ENCODE data around the gene CALM3. TPM values are rescaled to one million over a fixed set of nuclear protein-coding genes. Genes with fewer than 3 reads are reported as not detected.
A peak's percentile ranks its signal among the peaks of the same experiment; 100 is the strongest.

Gene CALM3
- total RNA-seq, 4 donors from 2014 or later: 108 to 190 (median 155) TPM

GRCh38 chr19:46629546-46630025, 28.5 kb downstream of the CALM3 start:
- no peaks in the 10 kb centered on the region for H3K36me3 ChIP-seq
- H3K4me1 ChIP-seq: peaks cover 6 to 32% of the 10 kb centered on the region in 2 donors
- no peaks in the 10 kb centered on the region for H3K9me3 ChIP-seq
- 85 to 91% methylated on average over 15 of the region's 15 CpGs for WGBS, 2 donors
- no peak for DNase-seq
- no peak for TF ChIP-seq CTCF (IDR thresholded peaks at IDR 0.05)
- TF ChIP-seq POLR2A (IDR thresholded peaks at IDR 0.05): no peak
- intact Hi-C loops (cut with DNase I): no loop called here
- peaks cover 3% of the 10 kb centered on the region for H3K27me3 ChIP-seq
- no peak overlapping the region for H3K27ac ChIP-seq
- no peak overlapping the region for H3K4me3 ChIP-seq (replicated peaks in 1 of 3)

- H3K4me3 ChIP-seq (replicated peaks in 1 of 3): no peak overlapping the region
- H3K9me3 ChIP-seq: no peaks in the 10 kb centered on the region
- H3K27me3 ChIP-seq: peaks cover 9% of the 10 kb centered on the region
- peaks cover 6 to 32% of the 10 kb centered on the region in 2 donors for H3K4me1 ChIP-seq
- TF ChIP-seq CTCF (IDR thresholded peaks at IDR 0.05): no peak
- no peak for TF ChIP-seq POLR2A (IDR thresholded peaks at IDR 0.05)
- 85 to 91% methylated on average over 14 of the region's 14 CpGs for WGBS, 2 donors
- no peak overlapping the region for H3K27ac ChIP-seq
- no peak for DNase-seq
- intact Hi-C loops (cut with DNase I): no loop called here
- H3K36me3 ChIP-seq: no peaks in the 10 kb centered on the region
Measured at GRCh38 chr19:46630586-46631205, 29.6 kb downstream of the CALM3 start.

GRCh38 chr19:46631481-46631880, 30.4 kb downstream of the CALM3 start:
- 68 to 76% methylated on average over 6 of the region's 6 CpGs for WGBS, 2 donors
- H3K27me3 ChIP-seq: peaks cover 9% of the 10 kb centered on the region
- no peak for DNase-seq
- peaks cover 6 to 24% of the 10 kb centered on the region in 2 donors for H3K4me1 ChIP-seq
- H3K36me3 ChIP-seq: no peaks in the 10 kb centered on the region
- H3K27ac ChIP-seq: no peak overlapping the region
- no peak for TF ChIP-seq POLR2A (IDR thresholded peaks at IDR 0.05)
- intact Hi-C loops (cut with DNase I): no loop called here
- H3K4me3 ChIP-seq (replicated peaks in 1 of 3): no peak overlapping the region
- no peaks in the 10 kb centered on the region for H3K9me3 ChIP-seq

GRCh38 chr19:46633130-46633529, 32.0 kb downstream of the CALM3 start:
- DNase-seq: no peak
- no peak overlapping the region for H3K4me3 ChIP-seq (replicated peaks in 1 of 3)
- intact Hi-C loops (cut with DNase I): no loop called here
- H3K36me3 ChIP-seq: no peaks in the 10 kb centered on the region
- H3K9me3 ChIP-seq: no peaks in the 10 kb centered on the region
- peaks cover 6 to 19% of the 10 kb centered on the region in 2 donors for H3K4me1 ChIP-seq
- H3K27ac ChIP-seq: no peak overlapping the region
- no peak for TF ChIP-seq POLR2A (IDR thresholded peaks at IDR 0.05)
- TF ChIP-seq CTCF (IDR thresholded peaks at IDR 0.05): no peak
- WGBS, 2 donors: 85 to 92% methylated on average over 3 of the region's 3 CpGs
- peaks cover 9% of the 10 kb centered on the region for H3K27me3 ChIP-seq

GRCh38 chr19:46634045-46634655, 33.0 kb downstream of the CALM3 start:
- WGBS, 2 donors: 6% methylated on average over 26 to 31 of the region's 38 CpGs
- intact Hi-C loops (cut with DNase I): no loop called here
- Histone ChIP-seq H3K27ac (no peak overlapping the region), H3K9me3 (no peaks in the 10 kb centered on the region), H3K36me3 (no peaks in the 10 kb centered on the region), H3K4me1 (peaks cover 15 to 28% of the 10 kb centered on the region in 2 donors), H3K4me3 (replicated peaks in 1 of 3) (no peak overlapping the region), H3K27me3 (peaks cover 9% of the 10 kb centered on the region)
- TF ChIP-seq POLR2A (IDR thresholded peaks at IDR 0.05) (no peak), CTCF (IDR thresholded peaks at IDR 0.05) (no peak)
- peak; percentile 62 to 65 for DNase-seq

All from thyroid gland (tissue), 4 donors.